Posterior vena cava (tissue), 2 donors: ENCODE measurements around the gene NR2C2AP. TPM values are rescaled to one million over a fixed set of nuclear protein-coding genes. Genes with fewer than 3 reads are reported as not detected.
"Not testable (repeated sequence)": the region's sequence is repeated elsewhere in the genome, so short reads cannot be mapped to it uniquely, and the experiment has no call there.

Experiments used
- DNase-seq: peaks from one replicate; pipeline ENCODE4 v3.0.0-alpha.2; 2020; ENCODE audit warnings: low spot score
- intact Hi-C, 2 donors: fragments of 100-400 bp; cut with DNase I; formaldehyde crosslinking; loops; one replicate each; pipeline versions ENCODE4 v1.14.1 to v1.14.2; 2022 to 2023
- total RNA-seq, 2 donors: library from RNA; stranded (reverse); fragmentation: NEBNext Ultra II Directional; extraction: Animal tissue kit (Norgen Biotek cat#: 25700); gene quantifications; one replicate each; pipeline ENCODE4 v1.2.1, GENCODE V29; 2021
- donor health status: DM: yes; HTN: yes; CAD: no.
- donor health status: DM: yes; HTN: yes; CAD: no.

The NR2C2AP gene
- total RNA-seq, 2 donors from 2014 or later: 9.3 to 14.8 TPM

GRCh38 chr19:19192910-19193423, 10.2 kb downstream of the NR2C2AP start:
- intact Hi-C loops: no loop called here
- DNase-seq: no peak

- intact Hi-C loops: no loop called here
- peak; percentile 99 for DNase-seq
These were observed 10.9 kb downstream of the NR2C2AP start, which contains the start of the genes BORCS8 and RFXANK for GRCh38 chr19:19192078-19192882. TSS of gene BORCS8 (minus strand) at chr19:19192152. CDS start at chr19:19192117, 35 bp downstream. TSS of gene RFXANK (plus strand) at chr19:19192258. CDS start at chr19:19193947, 1,689 bp downstream.

- intact Hi-C loops: no loop called here
- no peak for DNase-seq
These were observed 11.5 kb downstream of the NR2C2AP start for GRCh38 chr19:19191768-19192077.

- intact Hi-C loops: no loop called here
- DNase-seq: no peak
These were observed 16.5 kb downstream of the NR2C2AP start for GRCh38 chr19:19186742-19187141.

GRCh38 chr19:19185853-19186740, 17.1 kb downstream of the NR2C2AP start:
- intact Hi-C loops: no loop called here
- no peak for DNase-seq

- intact Hi-C loops: no loop called here
- DNase-seq: no peak
These were observed 21.7 kb downstream of the NR2C2AP start for GRCh38 chr19:19181488-19181998.

GRCh38 chr19:19179548-19180441, 23.4 kb downstream of the NR2C2AP start:
- intact Hi-C loops: no loop called here
- DNase-seq: no peak

- DNase-seq: no peak
- intact Hi-C loops: no loop called here
These were observed 26.3 kb downstream of the NR2C2AP start for GRCh38 chr19:19176950-19177349.

- intact Hi-C loops, DNase-seq: not testable (repeated sequence)
These were observed 30.0 kb downstream of the NR2C2AP start for GRCh38 chr19:19173243-19173642.

- intact Hi-C loops: no loop called here
- no peak for DNase-seq
These were observed 31.2 kb downstream of the NR2C2AP start for GRCh38 chr19:19171821-19172532.

- DNase-seq: no peak
- intact Hi-C loops: no loop called here
These were observed 32.1 kb downstream of the NR2C2AP start for GRCh38 chr19:19170873-19171672.

GRCh38 chr19:19170053-19170872, 33.0 kb downstream of the NR2C2AP start, which contains the start of gene MEF2B:
TSS of gene MEF2B (minus strand) at chr19:19170263. CDS start at chr19:19150735, 19,528 bp downstream.
- intact Hi-C loops: no loop called here

GRCh38 chr19:19169236-19170052, 33.8 kb downstream of the NR2C2AP start:
- intact Hi-C loops: no loop called here
- no peak for DNase-seq

More at GRCh38 chr19:19170053-19170872, 33.0 kb downstream of the NR2C2AP start, which contains the start of gene MEF2B:
- DNase-seq: peak; percentile 91

GRCh38 chr19:19167612-19168011, 35.6 kb downstream of the NR2C2AP start:
- intact Hi-C loops: no loop called here

GRCh38 chr19:19165396-19165795, 37.8 kb downstream of the NR2C2AP start:
- intact Hi-C loops: loop anchor here in 1 of 2 donors (1.0 kb wide), 1 partner anchor 22 kb away; no protein-coding TSS in a partner anchor
- no peak for DNase-seq

More at GRCh38 chr19:19167612-19168011, 35.6 kb downstream of the NR2C2AP start:
- no peak for DNase-seq
